Stimulated activated CD4-positive, alpha-beta T cell treated with anti-CD3 and anti-CD28 coated beads, Interleukin-12 subunit alpha, Interleukin-12 subunit beta, amount 100 ng/mL, for 4 hours (primary cell): ENCODE results near the gene ATP10D.

ENCODE experiments used
- DNase-seq: peaks from one replicate; pipeline ENCODE4 v3.0.0-alpha.2; 2020

ATP10D gene

GRCh38 chr4:47598896-47599295 is 113.8 kb downstream of the ATP10D start:
- DNase-seq = no peak

DNA sequence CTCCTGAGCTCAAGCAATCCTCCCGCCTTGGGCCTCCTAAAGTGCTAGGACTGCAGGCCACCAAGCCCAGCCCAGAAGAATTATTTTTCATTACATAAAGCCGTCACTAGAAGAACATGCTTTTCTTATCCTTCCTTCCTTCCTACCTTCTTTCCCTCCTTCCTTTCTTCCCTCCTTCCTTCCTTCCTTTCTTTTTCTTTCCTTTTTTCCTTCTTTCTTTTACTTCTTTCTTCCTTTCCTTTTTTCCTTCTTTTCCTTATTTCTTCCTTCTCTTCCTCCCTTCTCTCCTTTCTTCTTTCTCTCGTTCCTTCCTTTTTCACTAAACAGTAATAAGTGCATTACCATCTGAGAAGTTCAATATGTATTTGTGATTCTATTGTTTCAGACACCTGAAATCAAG is 121.4 kb downstream of the ATP10D start:
- no peak for DNase-seq

GRCh38 chr4:47612116-47613023 is 127.3 kb downstream of the ATP10D start:
- no peak for DNase-seq

- DNase-seq = no peak
Observed at GRCh38 chr4:47615385-47615784, 130.3 kb downstream of the ATP10D start.

DNA sequence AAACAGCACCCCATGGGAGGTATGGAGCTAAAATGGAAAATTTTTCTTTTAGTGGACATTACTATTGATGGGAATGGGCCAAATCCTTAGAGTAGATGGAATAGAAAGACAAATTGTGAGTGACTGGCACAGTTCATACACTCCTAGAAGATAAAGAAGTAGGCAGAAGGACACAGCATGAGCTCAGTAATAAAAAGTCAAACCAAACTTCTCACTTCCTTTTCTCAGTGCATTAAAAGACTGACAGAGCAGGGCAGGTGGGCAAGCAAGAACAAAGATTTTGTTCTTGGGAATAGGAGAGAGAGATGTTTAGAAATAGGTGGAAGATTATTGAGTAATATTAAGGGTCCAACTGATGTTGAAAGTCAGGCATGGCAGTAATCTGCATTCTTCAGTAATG is 132.5 kb downstream of the ATP10D start:
- no peak for DNase-seq

- no peak for DNase-seq
Observed at GRCh38 chr4:47619691-47620090, 134.6 kb downstream of the ATP10D start.

DNA sequence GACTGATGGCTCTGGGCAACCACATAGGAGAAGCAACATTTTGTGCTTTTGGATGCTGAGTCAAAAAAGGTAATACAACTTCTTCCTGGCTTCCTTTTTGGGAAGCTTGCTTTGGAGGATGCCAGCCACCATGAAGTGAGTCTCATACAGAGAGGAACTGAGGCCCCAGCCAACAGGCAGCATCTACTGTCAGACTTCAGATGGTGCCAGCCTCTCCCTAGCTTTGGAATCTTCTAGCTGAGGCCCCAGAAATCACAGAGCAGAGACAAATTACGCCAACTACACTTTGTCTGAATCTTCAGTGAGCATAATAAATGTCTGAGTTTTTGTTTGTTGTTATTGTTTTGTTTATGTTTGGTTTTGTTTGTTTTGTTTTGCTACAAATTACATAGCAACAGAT is 136.1 kb downstream of the ATP10D start:
- DNase-seq = no peak

DNA sequence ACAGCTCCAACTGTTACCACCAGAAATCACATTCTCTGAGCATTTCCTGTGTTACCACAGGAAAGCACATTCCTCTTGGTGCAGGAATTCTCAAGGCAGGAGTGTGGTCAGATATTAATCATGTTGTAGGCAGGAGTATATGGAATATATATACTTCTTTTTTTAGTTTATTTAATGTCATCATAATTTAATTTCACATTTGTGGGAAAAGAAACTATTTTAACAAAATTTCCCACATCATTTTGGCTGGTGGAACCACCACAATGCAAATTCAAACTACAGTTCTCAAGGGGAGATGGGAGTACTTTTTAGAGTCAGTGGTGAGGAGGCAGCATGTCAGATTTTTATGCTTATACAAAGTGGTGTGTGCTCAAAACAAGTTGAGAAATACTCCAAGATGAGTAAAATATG is 139.0 kb downstream of the ATP10D start:
- DNase-seq = no peak

GRCh38 chr4:47631161-47631560 is 146.1 kb downstream of the ATP10D start:
- DNase-seq = no peak

- no peak for DNase-seq
Observed at GRCh38 chr4:47639531-47639930, 154.5 kb downstream of the ATP10D start.

- no peak for DNase-seq
Observed at GRCh38 chr4:47640911-47641310, 155.8 kb downstream of the ATP10D start.

- no peak for DNase-seq
Observed at GRCh38 chr4:47641755-47642154, 156.7 kb downstream of the ATP10D start.

- no peak for DNase-seq
Observed at GRCh38 chr4:47642191-47642830, 157.2 kb downstream of the ATP10D start.
